HepG2 (cell line): Measurements from ENCODE around the gene HES7. TPM values are rescaled to one million over a fixed set of nuclear protein-coding genes. Genes with fewer than 3 reads are reported as not detected.

ENCODE experiments used
- CBX1 ChIP-seq: IDR thresholded peaks from one replicate; pipeline ENCODE4 v1.6.1; 2016; ENCODE audit warnings: antibody characterized with exemption, low read depth
- ERF ChIP-seq: IDR thresholded peaks from 2 replicates; pipeline ENCODE4 v1.6.1; 2018; ENCODE audit warnings: missing biosample characterization, missing genetic modification reagents
- ESRRA ChIP-seq: sonication (generic); formaldehyde crosslinking; IDR thresholded peaks from 2 replicates; pipeline ENCODE4 v1.5.1; 2020; ENCODE audit warnings: mild to moderate bottlenecking, low read depth, missing genetic modification reagents
- HDAC6 ChIP-seq: fragments of 200-600 bp; sonication (generic); IDR thresholded peaks from 2 replicates; pipeline ENCODE4 v1.7.0; 2017; ENCODE audit warnings: mild to moderate bottlenecking, antibody characterized with exemption, low read length, low read depth
- KLF9 ChIP-seq: IDR thresholded peaks from 2 replicates; pipeline ENCODE4 v1.6.1; 2016; ENCODE audit warnings: low read depth
- NFKBIZ ChIP-seq: IDR thresholded peaks from 2 replicates; pipeline ENCODE4 v1.6.1; 2018; ENCODE audit warnings: missing genetic modification reagents, missing compliant biosample characterization
- PHB2 ChIP-seq: fragments of 450-650 bp; IDR thresholded peaks from 2 replicates; pipeline ENCODE4 v1.6.1; 2018; ENCODE audit not compliant: partially characterized antibody
- SATB2 ChIP-seq: sonication (generic); formaldehyde crosslinking; IDR thresholded peaks from 2 replicates; pipeline ENCODE4 v1.5.0; 2020; ENCODE audit warnings: missing genetic modification reagents
- STAT6 ChIP-seq: sonication (generic); formaldehyde crosslinking; IDR thresholded peaks from 2 replicates; pipeline ENCODE4 v1.4.0; 2020; ENCODE audit warnings: missing genetic modification reagents, mild to moderate bottlenecking, borderline replicate concordance
- TEAD2 ChIP-seq: sonication (generic); formaldehyde crosslinking; IDR thresholded peaks from 2 replicates; pipeline ENCODE4 v1.9.0; 2021; ENCODE audit warnings: missing genetic modification reagents
- TEAD3 ChIP-seq: optimal IDR thresholded peaks from 2 replicates; pipeline ENCODE3; 2016; ENCODE audit warnings: borderline replicate concordance
- ZFP62 ChIP-seq: sonication (generic); formaldehyde crosslinking; IDR thresholded peaks from 2 replicates; pipeline ENCODE4 v1.4.0; 2020; ENCODE audit warnings: missing genetic modification reagents
- ZKSCAN8 ChIP-seq: IDR thresholded peaks from 2 replicates; pipeline ENCODE4 v1.6.1; 2016; ENCODE audit warnings: borderline replicate concordance, missing genetic modification reagents, missing compliant biosample characterization
- ZNF460 ChIP-seq: sonication (generic); formaldehyde crosslinking; IDR thresholded peaks from 2 replicates; pipeline ENCODE4 v1.5.1; 2020; ENCODE audit warnings: missing genetic modification reagents, mild to moderate bottlenecking, borderline replicate concordance
- ZNF772 ChIP-seq: sonication (generic); formaldehyde crosslinking; IDR thresholded peaks from 2 replicates; pipeline ENCODE4 v1.5.0; 2020; ENCODE audit warnings: mild to moderate bottlenecking, missing genetic modification reagents
- ZNF883 ChIP-seq: sonication (generic); formaldehyde crosslinking; IDR thresholded peaks from 2 replicates; pipeline ENCODE4 v1.5.1; 2020; ENCODE audit warnings: mild to moderate bottlenecking, missing genetic modification reagents; ENCODE audit errors: not compliant biosample characterization
- polyA plus RNA-seq, 8 experiments: library from polyadenylated mRNA; depleted of rRNA in 3 of 8; stranded (reverse) in 7 of 8; unstranded in 1 of 8; fragments of >200 nt; fragmentation: Illumina TruSeq in 4 of 8; extraction: Trizol in 4 of 8; gene quantifications; 2 replicates each; pipeline versions ENCODE4 v1.2.1 to v1.2.3, GENCODE V29; 2011 to 2016; ENCODE audit warnings: low read depth in 4 of 8, missing spikeins in 1 of 8, mixed read lengths in 1 of 8; ENCODE audit not compliant: insufficient read depth in 1 of 8
- total RNA-seq, 5 experiments: library from RNA; depleted of rRNA; stranded (reverse); fragments of >200 nt; fragmentation: Illumina TruSeq; extraction: Trizol; gene quantifications; 2 replicates each; pipeline ENCODE4 v1.2.3, GENCODE V29; 2016; ENCODE audit warnings: low read depth in 1 of 5
- TF ChIP-seq, protein P1 (sequence below): sonication (generic); formaldehyde crosslinking; IDR thresholded peaks from 2 replicates; pipeline ENCODE4 v1.5.0; 2020; ENCODE audit warnings: missing genetic modification reagents, mild to moderate bottlenecking, borderline replicate concordance
- TF ChIP-seq, protein P2 (sequence below): sonication (generic); formaldehyde crosslinking; IDR thresholded peaks from 2 replicates; pipeline ENCODE4 v1.4.0; 2020; ENCODE audit warnings: low read depth, mild to moderate bottlenecking, missing genetic modification reagents
- TF ChIP-seq, protein P3 (sequence below): sonication (generic); formaldehyde crosslinking; IDR thresholded peaks from 2 replicates; pipeline ENCODE4 v1.9.0; 2021; ENCODE audit warnings: missing genetic modification reagents, borderline replicate concordance
- TF ChIP-seq, protein P4 (sequence below): sonication (generic); formaldehyde crosslinking; IDR thresholded peaks from 2 replicates; pipeline ENCODE4; 2020; ENCODE audit warnings: missing genetic modification reagents, mild to moderate bottlenecking, borderline replicate concordance

The HES7 gene
- total and polyA plus RNA-seq, 2 of the 13 experiments (the other 11 are each of a cell fraction or from before 2014, with no cell fraction given), result not detected

DNA sequence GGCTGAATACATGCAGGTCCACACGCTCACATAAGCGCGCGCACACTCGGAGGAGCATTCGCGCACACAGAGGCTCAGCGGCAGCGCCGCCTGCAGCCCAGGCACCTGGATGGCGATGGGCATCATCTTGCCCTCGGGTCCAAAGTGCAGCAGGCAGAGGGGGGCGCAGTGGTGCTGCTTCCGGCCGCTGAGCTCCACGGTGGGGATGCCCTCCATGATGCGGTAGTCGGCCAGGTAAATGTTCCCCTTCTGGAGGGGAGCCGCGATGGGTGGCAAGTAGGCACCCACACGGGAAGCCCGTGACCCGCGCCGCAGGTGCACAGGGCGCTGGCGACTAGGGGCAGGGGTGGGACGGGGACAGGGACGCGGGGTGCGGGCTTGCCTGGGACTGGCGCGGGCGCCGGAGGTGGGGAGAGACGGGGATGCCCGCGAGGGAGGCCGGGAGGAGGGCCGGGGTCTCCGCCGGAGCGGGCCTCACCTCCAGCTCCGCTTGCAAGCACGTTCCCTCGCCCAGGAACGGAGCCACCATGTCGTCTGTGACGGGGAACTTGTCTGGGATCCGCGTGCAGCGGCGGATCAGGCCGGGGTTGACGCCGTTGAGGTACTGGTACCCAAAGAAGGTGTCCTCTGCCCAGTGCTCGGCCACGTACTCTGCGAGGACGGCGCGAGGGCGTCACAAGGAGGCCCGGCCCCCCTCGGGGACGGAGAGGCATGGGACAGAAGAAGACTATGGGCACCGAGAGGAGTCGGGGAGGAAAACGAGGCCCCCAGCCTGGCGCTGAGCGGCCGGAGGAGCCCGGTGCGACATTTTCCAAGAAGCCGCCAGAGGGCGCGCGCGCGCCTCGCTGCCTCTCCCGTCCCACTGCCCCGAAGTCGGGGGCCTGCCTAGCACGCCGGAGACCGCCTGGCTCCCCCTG, 44.4 kb downstream of the HES7 start (continued):
- TF ChIP-seq, protein P1, sequence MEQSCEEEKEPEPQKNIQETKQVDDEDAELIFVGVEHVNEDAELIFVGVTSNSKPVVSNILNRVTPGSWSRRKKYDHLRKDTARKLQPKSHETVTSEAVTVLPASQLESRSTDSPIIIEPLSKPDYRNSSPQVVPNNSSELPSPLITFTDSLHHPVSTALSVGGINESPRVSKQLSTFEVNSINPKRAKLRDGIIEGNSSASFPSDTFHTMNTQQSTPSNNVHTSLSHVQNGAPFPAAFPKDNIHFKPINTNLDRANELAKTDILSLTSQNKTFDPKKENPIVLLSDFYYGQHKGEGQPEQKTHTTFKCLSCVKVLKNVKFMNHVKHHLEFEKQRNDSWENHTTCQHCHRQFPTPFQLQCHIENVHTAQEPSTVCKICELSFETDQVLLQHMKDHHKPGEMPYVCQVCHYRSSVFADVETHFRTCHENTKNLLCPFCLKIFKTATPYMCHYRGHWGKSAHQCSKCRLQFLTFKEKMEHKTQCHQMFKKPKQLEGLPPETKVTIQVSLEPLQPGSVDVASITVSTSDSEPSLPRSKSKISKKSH (CRISPR knock-in tag), result 0 out of 2 replicates have a peak, but pooled peaks have one; percentile 15
- TF ChIP-seq ZNF460 (CRISPR knock-in tag) (no peak), HDAC6 (no peak), ESRRA (peak; percentile 23; the same call in 1 of the 2 replicates), NFKBIZ (CRISPR knock-in tag) (no peak), KLF9 (CRISPR knock-in tag) (no peak), TEAD3 (CRISPR knock-in tag) (peak; percentile 7), STAT6 (CRISPR knock-in tag) (no peak), ZNF883 (peak; percentile 33), CBX1 (no peak), SATB2 (CRISPR knock-in tag) (no peak), TEAD2 (CRISPR knock-in tag) (no peak), ZNF772 (no peak), PHB2 (no peak), ZKSCAN8 (CRISPR knock-in tag) (no peak), ERF (CRISPR knock-in tag) (peak; percentile 3; the same call in 1 of the 2 replicates), ZFP62 (CRISPR knock-in tag) (no peak)
- TF ChIP-seq, protein P2, sequence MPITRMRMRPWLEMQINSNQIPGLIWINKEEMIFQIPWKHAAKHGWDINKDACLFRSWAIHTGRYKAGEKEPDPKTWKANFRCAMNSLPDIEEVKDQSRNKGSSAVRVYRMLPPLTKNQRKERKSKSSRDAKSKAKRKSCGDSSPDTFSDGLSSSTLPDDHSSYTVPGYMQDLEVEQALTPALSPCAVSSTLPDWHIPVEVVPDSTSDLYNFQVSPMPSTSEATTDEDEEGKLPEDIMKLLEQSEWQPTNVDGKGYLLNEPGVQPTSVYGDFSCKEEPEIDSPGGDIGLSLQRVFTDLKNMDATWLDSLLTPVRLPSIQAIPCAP (CRISPR knock-in tag), result no peak
- TF ChIP-seq, protein P3, sequence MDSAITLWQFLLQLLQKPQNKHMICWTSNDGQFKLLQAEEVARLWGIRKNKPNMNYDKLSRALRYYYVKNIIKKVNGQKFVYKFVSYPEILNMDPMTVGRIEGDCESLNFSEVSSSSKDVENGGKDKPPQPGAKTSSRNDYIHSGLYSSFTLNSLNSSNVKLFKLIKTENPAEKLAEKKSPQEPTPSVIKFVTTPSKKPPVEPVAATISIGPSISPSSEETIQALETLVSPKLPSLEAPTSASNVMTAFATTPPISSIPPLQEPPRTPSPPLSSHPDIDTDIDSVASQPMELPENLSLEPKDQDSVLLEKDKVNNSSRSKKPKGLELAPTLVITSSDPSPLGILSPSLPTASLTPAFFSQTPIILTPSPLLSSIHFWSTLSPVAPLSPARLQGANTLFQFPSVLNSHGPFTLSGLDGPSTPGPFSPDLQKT (CRISPR knock-in tag), result no peak
- TF ChIP-seq, protein P4, sequence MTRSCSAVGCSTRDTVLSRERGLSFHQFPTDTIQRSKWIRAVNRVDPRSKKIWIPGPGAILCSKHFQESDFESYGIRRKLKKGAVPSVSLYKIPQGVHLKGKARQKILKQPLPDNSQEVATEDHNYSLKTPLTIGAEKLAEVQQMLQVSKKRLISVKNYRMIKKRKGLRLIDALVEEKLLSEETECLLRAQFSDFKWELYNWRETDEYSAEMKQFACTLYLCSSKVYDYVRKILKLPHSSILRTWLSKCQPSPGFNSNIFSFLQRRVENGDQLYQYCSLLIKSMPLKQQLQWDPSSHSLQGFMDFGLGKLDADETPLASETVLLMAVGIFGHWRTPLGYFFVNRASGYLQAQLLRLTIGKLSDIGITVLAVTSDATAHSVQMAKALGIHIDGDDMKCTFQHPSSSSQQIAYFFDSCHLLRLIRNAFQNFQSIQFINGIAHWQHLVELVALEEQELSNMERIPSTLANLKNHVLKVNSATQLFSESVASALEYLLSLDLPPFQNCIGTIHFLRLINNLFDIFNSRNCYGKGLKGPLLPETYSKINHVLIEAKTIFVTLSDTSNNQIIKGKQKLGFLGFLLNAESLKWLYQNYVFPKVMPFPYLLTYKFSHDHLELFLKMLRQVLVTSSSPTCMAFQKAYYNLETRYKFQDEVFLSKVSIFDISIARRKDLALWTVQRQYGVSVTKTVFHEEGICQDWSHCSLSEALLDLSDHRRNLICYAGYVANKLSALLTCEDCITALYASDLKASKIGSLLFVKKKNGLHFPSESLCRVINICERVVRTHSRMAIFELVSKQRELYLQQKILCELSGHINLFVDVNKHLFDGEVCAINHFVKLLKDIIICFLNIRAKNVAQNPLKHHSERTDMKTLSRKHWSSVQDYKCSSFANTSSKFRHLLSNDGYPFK (CRISPR knock-in tag), result no peak
